GDM1 (cell line): Measurements from ENCODE around the gene SYT17.
"Not testable (repeated sequence)": the region's sequence is repeated elsewhere in the genome, so short reads cannot be mapped to it uniquely, and the experiment has no call there.

ENCODE experiments used
- DNase-seq: peaks from one replicate; lab custom pipeline; 2025; lab: John Stamatoyannopoulos, UW

The SYT17 gene

GRCh38 chr16:19173649-19174383, 5.8 kb downstream of the SYT17 start:
- no peak for DNase-seq

GRCh38 chr16:19174478-19174877, 6.4 kb downstream of the SYT17 start:
- no peak for DNase-seq

GRCh38 chr16:19175492-19176262, 7.6 kb downstream of the SYT17 start:
- no peak for DNase-seq

GRCh38 chr16:19177111-19177739, 9.2 kb downstream of the SYT17 start:
- no peak for DNase-seq

GRCh38 chr16:19179546-19180490, 11.8 kb downstream of the SYT17 start:
- DNase-seq, result peak; percentile 58

DNA sequence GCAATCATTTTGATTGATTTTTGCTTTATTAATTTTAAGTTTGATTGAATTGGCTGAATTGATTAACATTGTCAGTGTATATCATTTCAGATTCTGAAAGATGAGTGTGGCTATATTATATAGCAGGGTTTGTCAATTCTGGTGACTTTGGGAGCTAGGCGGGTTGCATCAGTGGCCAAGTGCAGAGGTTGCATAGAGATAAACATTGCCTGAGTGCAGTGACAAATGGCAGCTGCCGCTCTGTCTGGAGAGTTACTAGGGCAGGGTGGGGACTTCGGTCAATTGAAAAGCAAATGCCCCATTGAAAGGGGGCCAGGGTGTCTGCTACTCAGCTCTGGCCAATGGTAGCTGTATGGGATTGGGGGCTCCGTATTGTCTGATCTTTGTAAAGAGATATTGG, 12.7 kb downstream of the SYT17 start:
- DNase-seq, result no peak

DNA sequence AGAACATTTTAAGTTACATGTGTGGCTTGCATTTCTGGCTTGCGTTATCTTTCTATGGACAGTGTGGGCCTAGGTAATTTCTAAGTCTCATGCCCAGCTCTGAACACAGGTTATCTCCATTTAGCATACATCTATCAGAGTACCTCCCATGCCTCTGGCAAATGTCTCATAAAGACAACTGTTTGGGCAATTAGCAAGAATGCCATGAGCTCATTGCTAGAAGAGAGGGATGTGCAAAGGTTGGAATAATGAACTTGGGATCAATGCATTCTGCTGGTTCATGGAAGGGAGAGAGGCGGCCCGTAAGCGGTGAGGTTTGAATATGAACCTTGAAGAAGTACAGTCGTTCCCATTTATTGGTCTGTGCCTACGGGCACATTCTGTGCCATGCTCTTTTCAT, 14.4 kb downstream of the SYT17 start:
- no peak for DNase-seq

- no peak for DNase-seq
Observed at GRCh38 chr16:19183187-19183586, 15.1 kb downstream of the SYT17 start.

- DNase-seq, result no peak
Observed at GRCh38 chr16:19184823-19185509, 16.9 kb downstream of the SYT17 start.

GRCh38 chr16:19185510-19185851, 17.4 kb downstream of the SYT17 start:
- DNase-seq, result no peak

- no peak for DNase-seq
Observed at GRCh38 chr16:19186408-19186807, 18.4 kb downstream of the SYT17 start.

DNA sequence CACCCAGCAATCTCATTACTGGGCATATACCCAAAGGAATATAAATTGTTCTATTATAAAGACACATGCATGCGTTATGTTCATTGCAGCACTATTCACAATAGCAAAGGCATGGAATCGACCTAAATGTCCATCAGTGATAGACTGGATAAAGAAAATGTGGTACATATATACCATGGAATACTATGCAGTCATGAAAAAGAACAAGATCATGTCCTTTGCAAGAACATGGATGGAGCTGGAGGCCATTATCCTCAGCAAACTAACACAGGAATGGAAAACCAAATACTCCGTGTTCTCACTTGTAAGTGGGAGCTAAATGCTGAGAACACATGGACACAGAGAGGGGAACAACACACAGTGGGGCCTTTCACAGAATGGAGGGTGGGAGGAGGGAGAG, 19.9 kb downstream of the SYT17 start:
- not testable (repeated sequence) for DNase-seq

- DNase-seq, result no peak
Observed at GRCh38 chr16:19188406-19188805, 20.4 kb downstream of the SYT17 start.

- no peak for DNase-seq
Observed at GRCh38 chr16:19192865-19193264, 24.8 kb downstream of the SYT17 start.

GRCh38 chr16:19196871-19197270, 28.8 kb downstream of the SYT17 start:
- DNase-seq, result no peak

- DNase-seq, result no peak
Observed at GRCh38 chr16:19203374-19203966, 35.4 kb downstream of the SYT17 start.

DNA sequence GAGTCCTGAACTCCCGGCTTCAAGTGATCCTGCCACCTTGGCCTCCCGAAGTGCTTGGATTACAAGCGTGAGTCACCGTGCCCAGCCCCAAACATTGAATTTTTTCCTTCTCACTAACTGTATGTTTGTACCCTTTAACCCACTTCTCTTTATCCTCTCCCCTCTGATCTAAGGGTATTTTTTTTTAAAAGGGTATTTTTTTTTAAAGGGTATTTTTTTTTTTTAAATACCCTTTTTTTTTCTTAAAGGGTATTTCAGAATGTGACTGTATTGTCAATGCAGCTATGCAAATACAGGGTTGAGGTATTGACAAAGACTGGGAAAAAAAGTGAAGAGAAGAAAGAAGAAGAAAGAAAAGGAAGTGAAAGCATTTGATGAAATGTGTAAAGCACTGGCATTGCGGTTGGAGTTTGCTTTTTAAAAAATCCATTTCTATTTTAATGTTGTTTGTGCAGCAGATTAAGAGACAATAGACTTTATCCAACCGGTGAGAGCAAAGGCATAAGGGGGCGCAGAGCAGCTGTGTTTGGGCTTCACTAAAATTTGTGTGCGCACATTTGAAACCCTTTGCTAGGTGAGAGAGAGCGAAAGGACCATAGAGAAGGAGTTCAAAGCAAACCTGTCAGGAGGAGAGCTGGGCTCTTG, 42.4 kb downstream of the SYT17 start:
- DNase-seq, result no peak

DNA sequence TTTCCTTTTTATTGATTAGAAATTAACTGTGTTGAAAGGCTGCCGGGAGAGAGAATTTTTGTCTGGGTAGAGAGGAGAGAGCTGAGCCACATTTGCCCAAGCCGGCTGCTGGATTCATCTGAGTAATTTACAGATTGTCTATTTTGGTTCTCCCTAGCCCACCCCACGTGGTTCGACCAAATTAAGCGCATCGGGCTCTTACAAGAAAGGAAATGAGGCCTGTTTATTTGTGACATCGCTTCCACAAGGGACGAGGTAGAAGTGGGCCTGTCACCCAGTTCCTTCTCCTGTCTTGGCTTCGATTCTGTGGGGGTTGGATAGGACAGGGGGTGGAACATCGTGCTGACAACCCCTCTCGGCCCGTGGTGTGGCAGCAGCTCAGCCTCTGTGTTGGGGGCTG, 42.9 kb downstream of the SYT17 start:
- DNase-seq, result no peak

DNA sequence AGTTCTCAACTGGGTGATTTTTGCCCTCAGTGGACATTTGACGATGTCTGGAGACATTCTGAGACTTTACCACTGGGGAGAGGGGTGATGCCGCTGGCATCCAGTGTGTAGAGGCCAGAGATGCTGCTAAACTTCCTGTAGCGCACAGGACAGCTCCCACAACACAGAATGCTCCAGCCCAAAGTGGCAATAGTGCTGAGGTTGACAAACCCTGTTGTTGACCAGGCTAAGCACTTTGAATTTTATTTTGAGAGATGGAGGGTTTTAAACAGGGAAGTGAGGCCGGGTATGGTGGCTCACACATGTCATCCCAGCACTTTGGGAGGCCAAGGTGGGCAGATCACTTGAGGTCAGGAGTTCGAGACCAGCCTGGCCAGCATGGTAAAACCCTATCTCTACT, 44.0 kb downstream of the SYT17 start:
- no peak for DNase-seq

GRCh38 chr16:19213885-19214284, 45.8 kb downstream of the SYT17 start:
- DNase-seq, result no peak

DNA sequence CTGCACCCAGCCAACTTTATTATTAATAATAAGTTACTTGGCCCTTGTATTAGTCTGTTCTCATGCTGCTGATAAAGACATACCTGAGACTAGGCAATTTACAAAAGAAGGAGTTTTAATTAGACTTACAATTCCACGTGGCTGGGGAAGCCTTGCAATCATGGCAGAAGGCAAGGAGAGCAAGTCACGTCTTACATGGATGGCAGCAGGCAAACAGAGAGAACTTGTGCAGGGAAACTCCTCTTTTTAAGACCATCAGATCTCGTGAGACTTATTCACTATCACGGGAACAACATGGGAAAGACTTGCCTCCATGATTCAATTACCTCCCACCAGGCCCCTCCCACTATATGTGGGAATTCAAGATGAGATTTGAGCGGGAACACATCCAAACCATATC, 47.7 kb downstream of the SYT17 start:
- no peak for DNase-seq
